Measurements from ENCODE around the gene YOD1. TPM values are rescaled to one million over a fixed set of nuclear protein-coding genes. Genes with fewer than 3 reads are reported as not detected.

YOD1 gene
- total RNA-seq, 2 donors from 2014 or later: 3.5 to 4.7 TPM

DNA sequence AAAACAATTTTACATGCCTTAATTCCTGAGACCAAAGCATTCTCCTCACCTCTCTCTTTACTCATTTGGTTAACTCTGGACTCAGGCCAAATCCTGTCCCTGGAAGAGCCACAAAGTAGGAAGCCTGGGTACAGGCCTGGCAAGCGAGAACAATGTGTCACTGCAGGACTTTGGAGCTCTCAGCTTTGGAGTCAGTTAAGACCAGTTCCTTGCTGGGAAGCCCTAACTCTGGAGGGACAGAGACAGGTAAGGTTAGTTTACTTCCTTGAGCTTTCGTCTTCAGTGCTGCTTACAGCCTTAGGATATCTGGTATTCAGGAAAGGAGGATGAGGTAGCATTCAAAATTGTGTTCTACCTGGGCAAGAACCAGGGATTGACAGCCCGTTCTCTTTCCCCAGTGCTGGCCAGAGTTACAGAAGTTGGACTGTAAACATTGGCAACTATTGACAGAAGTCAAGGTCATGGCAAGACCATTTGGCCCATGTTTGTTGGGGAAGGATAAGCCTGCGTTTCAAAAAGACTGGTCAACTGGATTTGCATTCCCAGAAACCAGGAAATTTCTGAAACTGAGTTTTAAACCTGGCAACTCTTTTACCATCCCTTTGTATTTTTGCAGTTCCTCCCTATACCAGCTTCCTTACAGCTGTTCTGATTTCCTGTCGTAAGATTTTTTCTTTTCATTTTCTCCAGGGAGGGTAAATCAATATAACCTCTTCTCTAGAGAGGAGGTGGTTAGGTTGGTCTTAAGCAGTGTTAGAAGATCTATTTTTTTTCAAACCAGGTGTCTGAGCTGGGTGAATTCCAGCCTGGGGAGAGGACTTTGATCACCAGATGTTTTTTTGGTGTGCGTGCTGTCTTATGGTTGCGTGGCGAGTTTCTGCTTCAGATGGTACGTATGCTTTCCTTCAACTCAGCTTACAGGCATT lies 38.0 kb upstream of the YOD1 start, which contains the start of gene C4BPB:
C4BPB (plus strand) TSS at position 160 of the 926 bp plus-strand sequence; CDS start at position 832, 672 bp downstream.
- DNase-seq (ENCODE audit: low spot score): no peak
- TF ChIP-seq, protein P1, sequence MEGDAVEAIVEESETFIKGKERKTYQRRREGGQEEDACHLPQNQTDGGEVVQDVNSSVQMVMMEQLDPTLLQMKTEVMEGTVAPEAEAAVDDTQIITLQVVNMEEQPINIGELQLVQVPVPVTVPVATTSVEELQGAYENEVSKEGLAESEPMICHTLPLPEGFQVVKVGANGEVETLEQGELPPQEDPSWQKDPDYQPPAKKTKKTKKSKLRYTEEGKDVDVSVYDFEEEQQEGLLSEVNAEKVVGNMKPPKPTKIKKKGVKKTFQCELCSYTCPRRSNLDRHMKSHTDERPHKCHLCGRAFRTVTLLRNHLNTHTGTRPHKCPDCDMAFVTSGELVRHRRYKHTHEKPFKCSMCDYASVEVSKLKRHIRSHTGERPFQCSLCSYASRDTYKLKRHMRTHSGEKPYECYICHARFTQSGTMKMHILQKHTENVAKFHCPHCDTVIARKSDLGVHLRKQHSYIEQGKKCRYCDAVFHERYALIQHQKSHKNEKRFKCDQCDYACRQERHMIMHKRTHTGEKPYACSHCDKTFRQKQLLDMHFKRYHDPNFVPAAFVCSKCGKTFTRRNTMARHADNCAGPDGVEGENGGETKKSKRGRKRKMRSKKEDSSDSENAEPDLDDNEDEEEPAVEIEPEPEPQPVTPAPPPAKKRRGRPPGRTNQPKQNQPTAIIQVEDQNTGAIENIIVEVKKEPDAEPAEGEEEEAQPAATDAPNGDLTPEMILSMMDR (IDR thresholded peaks at IDR 0.05): no peak
- Histone ChIP-seq H3K27me3 (no peaks in the 10 kb centered on the region), H3K27ac (no peak within 1 kb of the TSS), H3K4me3 (no peak within 1 kb of the TSS), H3K36me3 (no peaks in the 10 kb centered on the region), H3K4me1 (peaks cover 0 to 7% of the 10 kb centered on the region in 2 donors), H3K9me3 (no peaks in the 10 kb centered on the region)

DNA sequence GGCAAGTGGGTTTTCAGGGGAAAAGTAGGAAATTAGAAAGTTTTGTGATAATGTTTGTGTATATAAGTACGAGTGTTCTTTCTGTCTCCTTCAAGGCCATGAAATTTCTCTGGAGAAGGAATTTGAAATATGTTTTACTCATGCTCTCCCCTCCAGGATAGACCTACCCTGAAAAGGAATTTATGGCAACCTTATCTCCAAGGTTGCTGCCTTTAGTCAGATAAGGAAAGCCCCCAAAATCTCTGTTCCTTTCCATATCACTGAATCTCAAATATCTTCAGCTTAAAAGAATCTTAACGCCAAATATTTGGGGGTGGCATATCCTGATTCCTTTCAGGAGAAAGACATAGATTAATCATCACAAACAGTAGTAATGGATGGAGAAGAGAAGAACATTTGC lies 37.2 kb upstream of the YOD1 start:
- no peaks in the 10 kb centered on the region for H3K36me3 ChIP-seq
- TF ChIP-seq, protein P1 (IDR thresholded peaks at IDR 0.05): no peak
- DNase-seq (ENCODE audit: low spot score): no peak
- H3K9me3 ChIP-seq: no peaks in the 10 kb centered on the region
- H3K27me3 ChIP-seq: no peaks in the 10 kb centered on the region
- H3K4me3 ChIP-seq: no peak overlapping the region
- H3K27ac ChIP-seq: no peak overlapping the region
- H3K4me1 ChIP-seq: peaks cover 0 to 7% of the 10 kb centered on the region in 2 donors

DNA sequence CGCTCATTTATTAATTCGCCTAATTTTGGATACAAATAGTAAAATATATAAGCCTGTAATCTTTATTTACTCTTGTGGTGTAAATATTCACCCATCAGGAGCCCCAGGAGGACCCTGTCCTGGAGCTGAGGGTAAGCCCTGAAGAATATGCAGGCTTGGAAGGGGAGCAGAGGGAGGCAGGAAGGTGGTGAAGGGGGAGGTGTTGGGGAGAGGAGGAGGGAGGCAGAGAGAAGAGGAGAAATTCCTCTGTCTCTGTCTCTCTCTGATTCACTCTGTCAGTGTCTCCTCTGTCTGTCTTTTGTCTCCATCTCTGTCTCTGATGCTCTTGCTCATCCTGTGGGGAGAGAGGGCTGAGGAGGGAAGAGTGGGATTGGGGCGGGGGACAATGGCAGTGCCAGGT lies 34.9 kb upstream of the YOD1 start:
- Histone ChIP-seq H3K4me1 (peaks cover 0 to 7% of the 10 kb centered on the region in 2 donors), H3K4me3 (no peak overlapping the region), H3K27me3 (no peaks in the 10 kb centered on the region), H3K36me3 (no peaks in the 10 kb centered on the region), H3K9me3 (no peaks in the 10 kb centered on the region), H3K27ac (no peak overlapping the region)
- TF ChIP-seq, protein P1 (IDR thresholded peaks at IDR 0.05): no peak
- no peak for DNase-seq (ENCODE audit: low spot score)

DNA sequence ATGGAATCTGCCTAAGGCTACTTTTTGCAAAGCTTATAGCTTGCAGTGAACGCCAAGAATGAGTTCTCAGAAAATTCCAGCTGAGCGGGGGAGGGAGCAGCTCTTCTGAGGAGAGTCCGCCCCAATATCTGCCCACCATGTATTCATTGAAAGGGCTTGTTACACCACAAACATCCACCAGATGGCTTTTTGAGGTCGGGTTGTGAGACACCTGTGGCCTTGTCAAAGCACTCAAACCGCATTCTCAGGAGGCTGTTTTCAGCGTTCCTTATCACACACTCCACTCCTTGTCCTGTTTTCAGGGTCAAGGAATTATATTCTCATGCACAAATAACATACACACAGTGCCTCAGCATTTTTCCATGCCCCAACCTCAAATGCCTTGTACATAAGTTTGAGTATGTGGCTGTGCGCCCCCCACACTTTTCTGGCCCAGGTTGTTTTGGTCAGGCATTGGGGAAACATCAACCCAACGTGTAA lies 33.7 kb upstream of the YOD1 start:
- DNase-seq (ENCODE audit: low spot score): no peak
- H3K4me1 ChIP-seq: peaks cover 0 to 7% of the 10 kb centered on the region in 2 donors
- H3K9me3 ChIP-seq: no peaks in the 10 kb centered on the region
- TF ChIP-seq, protein P1 (IDR thresholded peaks at IDR 0.05): peak; percentile 44 to 75
- peaks cover 5% of the 10 kb centered on the region for H3K36me3 ChIP-seq
- H3K4me3 ChIP-seq: no peak overlapping the region
- no peak overlapping the region for H3K27ac ChIP-seq
- H3K27me3 ChIP-seq: no peaks in the 10 kb centered on the region

DNA sequence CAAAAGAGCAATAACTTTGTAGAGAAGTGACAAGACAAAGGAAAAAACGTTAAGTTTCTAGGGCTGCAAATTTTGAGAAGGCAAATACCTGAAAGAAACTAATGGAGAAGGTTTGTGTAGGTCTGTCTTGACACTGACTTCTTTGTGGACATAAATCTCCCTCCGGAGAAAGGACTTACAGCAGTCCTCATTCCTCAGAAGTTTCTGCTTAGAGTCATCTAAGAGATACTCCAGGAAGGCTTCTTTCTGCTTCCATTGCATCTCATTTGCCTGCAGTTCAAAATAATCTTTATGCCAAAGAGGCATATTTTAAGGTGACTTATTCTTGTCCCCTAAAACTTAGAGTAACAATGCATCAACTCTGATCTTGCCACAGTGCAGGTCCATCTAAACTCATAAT lies 33.2 kb upstream of the YOD1 start:
- peaks cover 10% of the 10 kb centered on the region for H3K36me3 ChIP-seq
- TF ChIP-seq, protein P1 (IDR thresholded peaks at IDR 0.05): no peak
- no peak overlapping the region for H3K4me3 ChIP-seq
- no peak overlapping the region for H3K27ac ChIP-seq
- no peaks in the 10 kb centered on the region for H3K9me3 ChIP-seq
- H3K27me3 ChIP-seq: no peaks in the 10 kb centered on the region
- H3K4me1 ChIP-seq: peaks cover 0 to 7% of the 10 kb centered on the region in 2 donors
- no peak for DNase-seq (ENCODE audit: low spot score)

All from right atrium auricular region (tissue), 2 donors.